ENCODE results near the gene ZSWIM5.
"Not testable (repeated sequence)": the region's sequence is repeated elsewhere in the genome, so short reads cannot be mapped to it uniquely, and the experiment has no call there.

Gene ZSWIM5

DNA sequence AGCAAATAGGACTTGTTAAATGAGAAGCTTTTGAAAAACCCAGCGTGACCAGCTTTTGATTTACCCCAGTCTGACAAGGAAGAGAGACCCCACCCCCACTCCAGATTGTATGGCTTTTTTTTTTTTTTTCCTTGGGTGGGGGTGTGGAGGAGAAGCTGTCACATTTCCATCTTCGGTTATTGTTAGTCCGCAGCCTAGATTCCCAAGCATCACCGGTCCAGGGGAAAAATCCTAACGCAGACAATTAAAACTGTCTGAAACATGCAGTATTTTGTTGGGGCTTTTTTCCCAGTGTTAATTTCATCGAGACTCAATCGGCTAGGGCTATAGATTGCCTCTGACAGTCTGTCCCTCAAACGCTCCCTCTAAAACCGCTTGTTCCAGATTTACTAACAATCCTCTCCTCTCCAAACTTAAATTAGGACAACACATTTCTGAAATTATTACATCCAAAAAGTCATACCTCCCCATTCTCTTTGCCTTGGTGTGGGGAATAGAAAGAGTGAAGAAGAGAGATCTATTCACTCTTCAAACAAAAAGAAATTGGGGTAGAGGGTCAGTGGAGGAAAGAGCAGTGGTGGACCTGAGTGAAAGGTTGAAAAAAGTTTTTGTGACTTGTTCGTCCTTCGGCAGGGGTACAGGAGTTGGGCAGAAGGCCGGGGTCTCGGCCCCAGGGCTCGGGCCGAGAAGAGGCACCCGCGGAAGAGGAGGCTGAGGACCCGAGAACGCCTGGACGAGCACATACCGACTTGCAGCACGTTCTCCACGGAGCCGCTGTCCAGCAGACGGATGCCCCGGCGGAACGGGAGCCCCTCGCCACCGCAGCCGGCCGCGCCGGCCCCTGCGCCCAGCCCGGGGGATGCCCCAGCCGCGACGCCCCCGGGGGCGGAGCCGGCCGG is 1.1 kb downstream of the ZSWIM5 start:
- DNase-seq (ENCODE audit: low read depth in 2 of 2, low spot score in 1 of 2): no peak

DNA sequence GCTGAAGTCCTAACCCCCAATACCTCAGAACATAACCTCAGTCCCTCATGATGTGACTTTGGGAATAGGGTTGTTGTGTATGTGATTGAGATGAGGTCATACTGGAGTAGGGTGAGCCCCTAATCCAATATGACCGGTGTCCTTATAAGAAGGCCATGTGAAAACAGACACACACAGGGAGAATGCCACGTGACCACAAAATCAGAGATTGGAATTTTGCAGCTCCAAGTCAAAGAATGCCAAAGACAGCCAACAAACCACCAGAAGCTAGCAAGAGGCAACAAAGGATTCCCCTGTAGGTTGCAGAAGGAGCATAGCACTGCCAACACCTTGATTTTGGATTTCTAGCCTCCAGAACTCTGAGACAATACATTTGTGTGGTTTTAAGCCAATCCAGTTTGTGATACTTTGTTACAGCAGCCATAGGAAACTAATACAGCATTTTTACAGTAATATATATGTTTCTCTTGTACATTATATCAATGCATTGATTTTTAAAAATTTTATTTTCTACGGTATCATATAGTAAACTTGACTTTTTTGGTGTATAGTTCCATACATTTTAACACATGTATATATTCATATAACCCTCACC is 5.4 kb downstream of the ZSWIM5 start:
- DNase-seq (ENCODE audit: low read depth in 2 of 2, low spot score in 1 of 2): no peak

DNA sequence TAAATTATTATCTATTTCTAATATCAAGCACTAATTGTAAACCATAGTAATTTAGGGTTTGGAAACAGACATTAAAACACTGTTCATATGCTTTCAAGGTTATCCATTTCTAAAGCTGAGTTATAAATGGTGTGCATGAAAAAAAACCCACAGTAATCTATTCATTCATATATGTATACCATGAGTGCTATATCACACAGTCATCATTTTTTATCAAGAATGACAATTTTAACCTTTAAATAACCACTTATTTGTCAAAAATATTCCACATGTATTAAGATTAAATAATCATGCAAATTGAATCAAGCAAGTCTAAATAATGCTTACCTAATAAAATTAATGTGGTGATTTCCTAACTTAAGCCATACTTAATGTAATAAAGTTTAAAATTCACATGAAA is 6.0 kb downstream of the ZSWIM5 start:
- DNase-seq (ENCODE audit: low read depth in 2 of 2, low spot score in 1 of 2): no peak

DNA sequence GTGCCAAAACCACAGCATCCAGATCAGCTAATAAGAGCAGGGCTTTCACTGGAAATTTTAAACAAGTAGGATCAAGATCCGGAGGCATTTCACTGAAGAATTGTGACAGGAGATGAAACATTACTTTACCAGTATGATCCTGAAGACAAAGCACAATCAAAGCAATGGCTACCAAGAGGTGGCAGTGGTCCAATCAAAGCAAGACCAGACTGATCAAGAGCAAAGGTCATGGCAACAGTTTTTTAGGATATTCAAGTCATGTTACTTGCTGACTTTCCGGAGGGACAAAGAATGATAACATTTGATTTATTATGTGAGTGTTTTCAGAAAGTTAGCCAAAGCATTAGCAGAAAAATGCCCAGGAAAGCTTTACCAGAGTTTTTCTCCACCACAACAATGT is 8.2 kb downstream of the ZSWIM5 start:
- no peak for DNase-seq (ENCODE audit: low read depth in 2 of 2, low spot score in 1 of 2)

DNA sequence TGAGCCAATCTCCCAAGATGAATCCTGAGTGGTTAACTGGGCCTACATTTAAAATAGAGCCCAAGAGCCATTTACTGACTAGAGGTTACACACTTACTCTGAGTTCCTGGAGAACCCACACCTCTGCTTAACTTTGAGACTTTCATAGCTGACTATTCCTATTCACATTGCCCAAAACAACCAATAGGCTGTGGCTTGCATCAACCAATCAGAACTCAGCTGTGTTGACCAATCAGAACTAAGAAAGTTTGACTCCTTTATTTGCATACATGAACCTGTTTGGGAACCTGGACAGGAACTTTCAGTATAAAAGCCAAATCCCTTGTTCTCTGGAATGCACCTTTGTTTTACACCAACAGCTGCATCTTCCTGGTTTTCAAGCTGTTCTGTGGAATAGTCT is 9.5 kb downstream of the ZSWIM5 start:
- DNase-seq (ENCODE audit: low read depth in 2 of 2, low spot score in 1 of 2): no peak

DNA sequence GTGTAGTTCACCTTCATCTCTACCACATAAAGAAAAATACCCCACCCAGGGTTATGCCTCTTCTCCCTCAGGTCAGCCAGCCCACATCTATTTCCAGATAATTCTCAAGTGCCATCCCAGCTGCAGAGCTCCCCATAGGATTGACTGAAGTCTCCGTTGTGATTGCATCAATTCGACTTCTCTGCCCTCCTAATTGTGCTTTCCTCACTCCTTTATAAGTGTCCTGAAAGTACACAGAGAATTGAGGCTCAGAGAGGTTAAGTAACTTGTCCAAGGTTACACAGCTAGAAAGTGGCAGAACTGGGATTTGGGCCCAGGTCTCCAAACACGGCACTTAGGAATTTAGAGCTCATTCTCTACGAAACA is 15.0 kb downstream of the ZSWIM5 start:
- no peak for DNase-seq (ENCODE audit: low read depth in 2 of 2, low spot score in 1 of 2)

DNA sequence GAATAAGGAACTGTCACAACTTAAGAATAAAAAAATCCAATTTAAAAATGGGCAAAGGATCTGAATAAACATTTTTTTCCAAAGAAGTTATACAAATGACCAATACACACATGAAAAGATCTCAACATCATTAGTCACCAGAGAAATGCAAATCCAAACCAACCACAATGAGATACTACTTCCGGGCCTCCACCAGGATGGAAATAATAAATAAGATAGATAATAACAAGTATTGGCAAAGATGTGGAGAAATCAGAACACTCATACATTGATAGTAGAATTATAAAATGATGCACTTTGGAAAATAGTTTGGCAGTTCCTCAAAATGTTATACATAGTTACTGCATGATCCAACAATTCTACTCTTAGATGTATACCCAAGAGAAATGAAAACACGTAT is 18.7 kb downstream of the ZSWIM5 start:
- no peak for DNase-seq (ENCODE audit: low read depth in 2 of 2, low spot score in 1 of 2)

DNA sequence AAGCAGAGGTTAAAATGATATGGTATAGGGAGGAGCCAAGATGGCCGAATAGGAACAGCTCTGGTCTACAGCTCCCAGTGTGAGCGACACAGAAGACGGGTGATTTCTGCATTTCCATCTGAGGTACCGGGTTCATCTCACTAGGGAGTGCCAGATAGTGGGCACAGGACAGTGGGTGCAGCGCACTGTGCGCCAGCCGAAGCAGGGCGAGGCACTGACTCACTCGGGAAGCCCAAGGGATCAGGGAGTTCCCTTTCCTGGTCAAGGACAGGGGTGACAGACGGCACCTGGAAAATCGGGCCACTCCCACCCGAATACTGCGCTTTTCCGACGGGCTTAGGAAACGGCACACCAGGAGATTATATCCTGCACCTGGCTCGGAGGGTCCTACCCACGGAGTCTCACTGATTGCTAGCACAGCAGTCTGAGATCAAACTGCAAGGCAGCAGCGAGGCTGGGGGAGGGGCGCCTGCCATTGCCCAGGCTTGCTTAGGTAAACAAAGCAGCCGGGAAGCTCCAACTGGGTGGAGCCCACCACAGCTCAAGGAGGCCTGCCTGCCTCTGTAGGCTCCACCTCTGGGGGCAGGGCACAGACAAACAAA is 26.4 kb downstream of the ZSWIM5 start:
- DNase-seq (ENCODE audit: low read depth in 2 of 2, low spot score in 1 of 2): not testable (repeated sequence)

DNA sequence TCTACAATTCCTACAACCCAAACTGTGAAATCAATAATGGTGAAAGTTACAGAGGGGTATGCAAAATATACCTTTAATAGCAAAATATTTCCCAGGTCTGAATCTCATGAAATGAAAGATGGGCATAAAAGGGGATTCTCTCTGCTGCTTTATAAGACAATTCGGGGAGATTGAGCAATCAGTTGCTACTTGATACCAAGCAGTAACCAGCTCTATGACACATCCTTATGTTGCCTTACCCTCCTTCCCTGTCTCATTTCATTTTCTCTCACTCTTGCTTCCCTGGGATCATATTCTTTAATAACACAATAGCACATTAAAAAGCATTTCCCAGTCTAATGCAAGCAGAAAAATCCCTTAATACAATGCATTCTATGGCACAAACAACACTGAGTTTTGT is 29.0 kb downstream of the ZSWIM5 start:
- no peak for DNase-seq (ENCODE audit: low read depth in 2 of 2, low spot score in 1 of 2)

DNA sequence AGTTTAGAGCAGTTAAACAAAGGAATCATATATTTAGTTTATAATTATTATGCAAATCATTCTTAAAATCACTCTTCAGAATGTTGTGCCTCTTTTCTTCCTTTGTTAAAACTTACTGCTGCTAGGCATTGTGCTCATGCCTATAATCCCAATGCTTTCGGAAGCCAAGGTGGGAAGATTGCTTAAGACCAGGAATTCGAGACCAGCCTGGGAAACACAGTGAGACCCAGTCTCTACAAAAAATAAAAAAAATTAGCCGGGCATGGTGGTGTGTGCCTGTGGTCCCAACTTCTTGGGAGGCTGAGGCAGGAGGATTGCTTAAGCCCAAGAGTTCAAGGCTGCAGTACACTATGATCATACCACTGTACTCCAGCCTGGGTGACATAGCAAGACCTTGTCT is 33.6 kb downstream of the ZSWIM5 start:
- no peak for DNase-seq (ENCODE audit: low read depth in 2 of 2, low spot score in 1 of 2)

DNA sequence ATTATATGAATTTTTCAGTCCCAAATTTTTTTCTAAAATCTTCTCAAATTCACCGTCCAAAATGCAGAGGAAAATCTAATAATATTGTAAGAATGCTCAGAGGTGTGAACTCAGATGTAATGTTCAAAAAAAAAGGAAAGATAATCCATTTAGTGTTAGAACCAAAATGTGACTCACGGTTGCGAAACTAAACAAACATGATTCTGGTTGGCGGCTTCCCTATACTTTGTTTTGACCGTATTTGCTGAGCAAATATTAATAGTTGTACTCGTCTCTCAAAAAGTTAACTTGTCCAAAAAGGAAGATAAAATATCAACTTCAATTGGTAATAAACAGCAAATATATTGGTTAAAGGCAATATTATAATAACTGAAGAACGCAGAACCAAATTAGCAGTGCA is 34.4 kb downstream of the ZSWIM5 start:
- DNase-seq (ENCODE audit: low read depth in 2 of 2, low spot score in 1 of 2): no peak

DNA sequence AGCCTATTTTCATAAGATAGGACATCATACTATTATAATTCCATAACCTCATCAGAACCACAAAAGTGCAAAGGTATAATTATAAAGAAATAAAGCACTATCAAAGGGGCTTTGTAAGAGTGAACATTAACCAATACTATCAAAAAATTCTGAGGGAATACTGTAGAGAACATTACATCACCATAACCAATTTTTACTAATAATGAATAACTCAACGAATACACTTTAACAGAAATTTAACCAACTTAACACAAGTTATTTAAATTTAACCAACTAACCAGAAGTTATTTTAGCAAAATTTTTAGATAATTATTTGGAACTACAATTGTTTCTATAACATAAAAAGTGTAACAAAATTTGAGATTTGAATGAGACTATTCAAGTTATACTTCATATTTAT is 34.8 kb downstream of the ZSWIM5 start:
- no peak for DNase-seq (ENCODE audit: low read depth in 2 of 2, low spot score in 1 of 2)

DNA sequence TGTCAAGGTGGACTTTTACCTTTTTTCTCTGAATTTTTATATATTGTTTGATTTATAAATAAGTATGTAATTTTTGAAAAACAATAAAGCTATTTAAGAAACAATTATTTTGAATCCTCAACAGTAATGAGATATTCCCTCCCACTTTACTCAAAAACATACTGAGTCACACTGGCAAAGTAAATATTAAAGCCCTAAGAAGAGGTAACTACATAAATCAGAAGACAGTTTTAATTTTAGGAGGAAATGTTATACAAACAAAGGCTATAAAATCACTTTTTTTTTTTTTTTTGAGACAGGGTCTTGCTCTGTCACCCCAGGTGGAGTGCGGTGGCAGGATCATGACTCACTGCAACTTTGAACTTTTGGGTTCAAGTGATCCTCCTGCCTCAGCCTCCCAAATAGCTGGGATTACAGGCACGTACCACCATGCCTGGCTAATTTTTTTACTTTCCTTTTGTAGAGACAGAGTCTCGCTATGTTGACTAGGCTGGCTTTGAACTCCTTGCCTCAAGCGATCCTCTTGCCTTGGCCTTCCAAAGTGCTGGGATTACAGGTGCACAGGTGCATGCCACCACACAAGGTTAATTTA is 36.2 kb downstream of the ZSWIM5 start:
- DNase-seq (ENCODE audit: low read depth in 2 of 2, low spot score in 1 of 2): no peak

DNA sequence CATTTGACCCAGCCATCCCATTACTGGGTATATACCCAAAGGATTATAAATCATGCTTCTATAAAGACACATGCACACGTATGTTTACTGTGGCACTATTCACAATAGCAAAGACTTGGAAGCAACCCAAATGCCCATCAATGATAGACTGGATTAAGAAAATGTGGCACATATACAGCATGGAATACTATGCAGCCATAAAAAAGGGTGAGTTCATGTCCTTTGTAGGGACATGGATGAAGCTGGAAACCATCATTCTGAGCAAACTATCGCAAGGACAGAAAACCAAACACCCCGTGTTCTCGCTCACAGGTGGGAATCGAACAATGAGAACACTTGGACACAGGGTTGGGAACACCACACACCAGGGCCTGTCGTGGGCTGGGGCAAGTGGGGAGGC is 38.5 kb downstream of the ZSWIM5 start:
- DNase-seq (ENCODE audit: low read depth in 2 of 2, low spot score in 1 of 2): not testable (repeated sequence)

DNA sequence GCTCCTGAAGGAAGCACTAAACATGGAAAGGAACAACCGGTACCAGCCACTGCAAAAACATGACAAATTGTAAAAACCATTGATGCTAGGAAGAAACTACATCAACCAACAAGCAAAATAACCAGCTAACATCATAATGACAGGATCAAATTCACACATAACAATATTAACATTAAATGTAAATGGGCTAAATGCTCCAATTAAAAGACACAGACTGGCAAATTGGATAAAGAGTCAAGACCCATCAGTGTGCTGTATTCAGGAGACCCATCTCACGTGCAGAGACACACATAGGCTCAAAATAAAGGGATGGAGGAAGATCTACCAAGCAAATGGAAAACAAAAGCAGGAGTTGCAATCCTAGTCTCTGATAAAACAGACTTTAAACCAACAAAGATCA is 42.1 kb downstream of the ZSWIM5 start:
- not testable (repeated sequence) for DNase-seq (ENCODE audit: low read depth in 2 of 2, low spot score in 1 of 2)

DNA sequence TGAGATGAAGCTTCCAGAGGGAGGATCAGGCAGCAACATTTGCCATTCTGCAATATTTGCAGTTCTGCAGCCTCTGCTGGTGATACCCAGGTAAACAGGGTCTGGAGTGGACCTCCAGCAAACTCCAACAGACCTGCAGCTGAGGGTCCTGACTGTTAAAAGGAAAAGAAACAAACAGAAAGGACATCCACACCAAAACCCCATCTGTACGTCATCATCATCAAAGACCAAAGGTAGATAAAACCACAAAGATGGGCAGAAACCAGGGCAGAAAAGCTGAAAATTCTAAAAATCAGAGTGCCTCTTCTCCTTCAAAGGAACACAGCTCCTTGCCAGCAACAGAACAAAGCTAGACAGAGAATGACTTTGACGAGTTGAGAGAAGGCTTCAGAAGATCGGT is 43.3 kb downstream of the ZSWIM5 start:
- not testable (repeated sequence) for DNase-seq (ENCODE audit: low read depth in 2 of 2, low spot score in 1 of 2)

DNA sequence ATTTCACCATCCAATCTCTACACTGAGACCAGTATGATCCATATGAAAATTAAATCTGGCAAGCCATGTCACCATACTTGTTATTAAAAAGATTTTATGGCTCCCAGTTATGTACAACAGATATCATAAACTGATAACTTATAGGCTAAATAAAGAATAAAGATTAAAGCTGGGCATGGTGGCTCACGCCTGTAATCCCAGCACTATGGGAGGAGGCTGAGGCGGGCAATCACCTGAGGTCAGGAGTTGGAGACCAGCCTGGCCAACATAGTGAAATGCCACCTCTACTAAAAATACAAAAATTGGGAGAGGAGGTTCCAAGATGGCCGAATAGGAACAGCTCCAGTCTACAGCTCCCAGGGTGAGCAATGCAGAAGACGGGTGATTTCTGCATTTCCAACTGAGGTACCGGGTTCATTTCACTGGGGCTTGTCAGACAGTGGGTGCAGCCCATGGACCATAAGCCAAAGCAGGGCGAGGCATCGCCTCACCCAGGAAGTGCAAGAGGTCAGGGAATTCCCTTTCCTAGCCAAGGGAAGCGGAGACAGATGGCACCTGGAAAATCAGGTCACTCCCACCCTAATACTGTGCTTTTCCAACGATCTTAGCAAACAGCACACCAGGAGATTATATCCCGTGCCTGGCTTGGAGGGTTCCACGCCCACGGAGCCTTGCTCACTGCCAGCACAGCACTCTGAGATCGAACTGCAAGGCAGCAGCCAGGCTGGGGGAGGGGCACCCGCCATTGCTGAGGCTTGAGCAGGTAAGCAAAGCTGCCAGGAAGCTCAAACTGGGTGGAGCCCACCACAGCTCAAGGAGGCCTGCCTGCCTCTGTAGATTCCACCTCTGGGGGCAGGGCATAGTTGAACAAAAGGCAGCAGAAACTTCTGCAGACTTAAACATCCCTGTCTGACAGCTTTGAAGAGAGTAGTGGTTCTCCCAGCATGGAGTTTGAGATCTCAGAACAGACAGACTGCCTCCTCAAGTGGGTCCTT is 44.1 kb downstream of the ZSWIM5 start:
- not testable (repeated sequence) for DNase-seq (ENCODE audit: low read depth in 2 of 2, low spot score in 1 of 2)

DNA sequence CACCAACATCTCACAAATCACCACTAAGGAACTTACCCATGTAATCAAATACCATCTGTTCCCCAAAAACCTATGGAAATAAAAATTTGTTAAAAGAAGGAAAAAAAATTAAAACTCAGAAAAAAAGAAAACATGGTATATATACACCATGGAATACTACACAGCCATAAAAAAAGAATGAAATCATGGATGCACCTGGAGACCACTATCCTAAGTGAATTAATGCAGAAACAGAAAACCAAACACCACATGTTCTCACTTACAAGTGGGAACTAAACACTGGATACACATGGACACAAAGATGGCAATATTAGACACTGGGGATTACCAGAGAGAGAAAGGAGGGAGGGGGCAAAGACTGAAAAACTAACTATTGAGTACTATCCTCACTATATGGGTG is 50.4 kb downstream of the ZSWIM5 start:
- DNase-seq (ENCODE audit: low read depth in 2 of 2, low spot score in 1 of 2): no peak

DNA sequence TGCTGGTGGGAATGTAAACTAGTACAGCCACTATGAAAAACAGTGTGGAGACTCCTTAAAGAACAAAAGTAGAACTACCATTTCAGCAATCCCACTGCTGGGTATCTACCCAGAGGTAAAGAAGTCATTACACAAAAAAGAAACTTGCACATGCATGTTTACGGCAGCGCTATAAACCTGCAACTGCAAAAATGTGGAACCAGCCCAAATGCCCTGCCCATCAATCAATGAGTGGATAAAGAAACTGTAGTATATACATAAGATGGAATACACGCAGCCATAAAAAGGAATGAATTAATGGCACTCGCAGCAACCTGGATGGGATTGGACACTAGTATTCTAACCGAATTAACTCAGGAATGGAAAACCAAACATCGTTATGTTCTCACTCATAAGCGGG is 51.0 kb downstream of the ZSWIM5 start:
- no peak for DNase-seq (ENCODE audit: low read depth in 2 of 2, low spot score in 1 of 2)

DNA sequence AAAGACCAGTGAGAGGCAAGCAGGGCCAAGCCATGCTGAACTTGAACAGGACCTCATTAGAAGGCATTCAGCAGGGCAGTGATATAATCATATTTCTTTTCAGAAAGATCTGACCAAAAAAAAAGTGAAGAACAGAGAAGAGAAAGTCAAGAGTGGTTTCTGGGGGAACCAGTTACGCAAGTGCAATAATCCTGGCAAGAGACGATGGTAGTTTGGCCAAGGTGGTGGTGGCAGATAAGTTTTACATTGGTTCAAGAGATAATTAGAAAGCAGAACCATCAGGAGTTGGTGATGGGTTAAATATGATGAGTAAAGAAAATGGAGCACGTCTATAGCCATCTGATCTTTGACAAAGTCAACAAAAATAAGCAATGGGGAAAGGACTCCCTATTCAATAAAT is 54.3 kb downstream of the ZSWIM5 start:
- no peak for DNase-seq (ENCODE audit: low read depth in 2 of 2, low spot score in 1 of 2)

Data from stimulated activated CD8-positive, alpha-beta memory T cell treated with anti-CD3 and anti-CD28 coated beads, Interleukin-4, amount 100 ng/mL, for 1 hour (primary cell).